HG03108 (cell line): ENCODE measurements around the gene ARHGDIB.

Experiments
- ATAC-seq: cut with Tn5 transposase; IDR thresholded peaks from one replicate; pipeline ENCODE4 v1.9.1; 2021; ENCODE audit warnings: moderate library complexity; ENCODE audit not compliant: unreplicated experiment

ARHGDIB gene

GRCh38 chr12:14934511-14934910 is 26.9 kb downstream of the ARHGDIB start:
- ATAC-seq = no peak

- no peak for ATAC-seq
These were observed 29.4 kb downstream of the ARHGDIB start for GRCh38 chr12:14931791-14932560.

GRCh38 chr12:14931359-14931758 is 30.0 kb downstream of the ARHGDIB start:
- no peak for ATAC-seq

- ATAC-seq = no peak
These were observed 31.1 kb downstream of the ARHGDIB start for GRCh38 chr12:14930299-14930698.

GRCh38 chr12:14928931-14929330 is 32.5 kb downstream of the ARHGDIB start:
- ATAC-seq = no peak

- no peak for ATAC-seq
These were observed 34.1 kb downstream of the ARHGDIB start for GRCh38 chr12:14927267-14927666.

GRCh38 chr12:14924541-14924940 is 36.9 kb downstream of the ARHGDIB start:
- no peak for ATAC-seq

- no peak for ATAC-seq
These were observed 37.5 kb downstream of the ARHGDIB start for GRCh38 chr12:14923944-14924343.

- no peak for ATAC-seq
These were observed 40.2 kb downstream of the ARHGDIB start for GRCh38 chr12:14921218-14921617.

GRCh38 chr12:14920475-14921126 is 40.8 kb downstream of the ARHGDIB start:
- ATAC-seq = no peak

- ATAC-seq = no peak
These were observed 41.9 kb downstream of the ARHGDIB start for GRCh38 chr12:14919455-14919854.

GRCh38 chr12:14915736-14916135 is 45.7 kb downstream of the ARHGDIB start:
- no peak for ATAC-seq

GRCh38 chr12:14913381-14913781 is 48.0 kb downstream of the ARHGDIB start:
- ATAC-seq = no peak

GRCh38 chr12:14911131-14911530 is 50.3 kb downstream of the ARHGDIB start:
- no peak for ATAC-seq

GRCh38 chr12:14910090-14910915 is 51.1 kb downstream of the ARHGDIB start:
- no peak for ATAC-seq

GRCh38 chr12:14907953-14908352 is 53.4 kb downstream of the ARHGDIB start:
- no peak for ATAC-seq

GRCh38 chr12:14906114-14906513 is 55.3 kb downstream of the ARHGDIB start:
- no peak for ATAC-seq

- ATAC-seq = no peak
These were observed 56.0 kb downstream of the ARHGDIB start for GRCh38 chr12:14905269-14906004.

GRCh38 chr12:14904854-14905253 is 56.5 kb downstream of the ARHGDIB start:
- ATAC-seq = no peak

GRCh38 chr12:14903386-14904098 is 57.9 kb downstream of the ARHGDIB start:
- no peak for ATAC-seq
